Measurements from ENCODE around the gene ALG2.

DNA sequence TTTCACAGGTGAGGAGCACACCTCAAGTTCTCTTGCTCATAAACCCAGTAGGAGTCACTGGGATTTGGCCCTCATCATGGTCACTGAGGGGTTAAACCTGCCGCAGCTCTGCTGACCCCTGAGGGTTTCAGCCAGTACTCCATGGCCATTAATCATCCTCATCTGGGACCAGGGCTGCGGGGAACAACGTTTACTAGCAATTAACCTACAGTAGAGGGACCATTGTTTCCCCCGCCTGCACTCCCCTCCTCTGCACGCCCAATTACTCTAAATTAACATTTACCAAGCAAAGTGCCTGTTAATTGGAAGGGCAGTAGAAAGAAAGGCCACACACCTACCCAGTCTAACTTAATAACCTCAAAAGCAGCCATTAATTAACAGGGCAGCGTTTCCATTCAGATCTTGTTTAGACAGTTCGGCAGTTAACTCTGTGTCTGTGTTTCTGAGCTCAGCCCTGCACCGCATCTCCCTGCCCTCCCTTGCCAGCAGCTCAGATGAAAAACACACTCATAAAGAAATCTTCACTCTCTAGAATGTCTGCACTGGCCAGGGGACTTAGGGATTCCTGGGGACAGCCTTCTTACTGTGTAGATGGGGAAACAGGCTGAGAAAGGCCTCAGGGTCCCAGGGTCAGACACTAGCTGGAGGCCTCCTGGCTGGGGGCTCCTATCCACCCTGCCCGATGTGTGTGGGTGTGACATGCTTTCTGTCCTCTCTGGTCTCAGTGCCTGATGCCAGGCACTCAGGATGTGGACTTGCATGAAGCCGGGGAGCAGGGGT lies 51.6 kb downstream of the ALG2 start:
- TF ChIP-seq POLR2A (IDR thresholded peaks at IDR 0.05): no peak
- TF ChIP-seq, protein P1, sequence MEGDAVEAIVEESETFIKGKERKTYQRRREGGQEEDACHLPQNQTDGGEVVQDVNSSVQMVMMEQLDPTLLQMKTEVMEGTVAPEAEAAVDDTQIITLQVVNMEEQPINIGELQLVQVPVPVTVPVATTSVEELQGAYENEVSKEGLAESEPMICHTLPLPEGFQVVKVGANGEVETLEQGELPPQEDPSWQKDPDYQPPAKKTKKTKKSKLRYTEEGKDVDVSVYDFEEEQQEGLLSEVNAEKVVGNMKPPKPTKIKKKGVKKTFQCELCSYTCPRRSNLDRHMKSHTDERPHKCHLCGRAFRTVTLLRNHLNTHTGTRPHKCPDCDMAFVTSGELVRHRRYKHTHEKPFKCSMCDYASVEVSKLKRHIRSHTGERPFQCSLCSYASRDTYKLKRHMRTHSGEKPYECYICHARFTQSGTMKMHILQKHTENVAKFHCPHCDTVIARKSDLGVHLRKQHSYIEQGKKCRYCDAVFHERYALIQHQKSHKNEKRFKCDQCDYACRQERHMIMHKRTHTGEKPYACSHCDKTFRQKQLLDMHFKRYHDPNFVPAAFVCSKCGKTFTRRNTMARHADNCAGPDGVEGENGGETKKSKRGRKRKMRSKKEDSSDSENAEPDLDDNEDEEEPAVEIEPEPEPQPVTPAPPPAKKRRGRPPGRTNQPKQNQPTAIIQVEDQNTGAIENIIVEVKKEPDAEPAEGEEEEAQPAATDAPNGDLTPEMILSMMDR (IDR thresholded peaks at IDR 0.05 in 8 of 11, conservative IDR thresholded peaks at IDR 0.05 in 3 of 11): no peak

All from spleen (tissue), 7 donors.